T47D (cell line): Measurements from ENCODE around the gene C1QTNF4.

Experiments used
- DNase-seq, 2 experiments: peaks; one replicate each; pipeline versions ENCODE4 v3.0.0 to v3.0.0-alpha.2; 2011 to 2012; ENCODE audit warnings: low read depth in 1 of 2, low spot score in 1 of 2
- JUND ChIP-seq: IDR thresholded peaks from 2 replicates; pipeline ENCODE4 v1.6.1; 2012; ENCODE audit warnings: low read depth
- in situ Hi-C: cut with HindIII; loops from 2 replicates; pipeline ENCODE4 v1.10.0; 2016; ENCODE audit warnings: low sequenced_read_pairs, low pct_unique_long_range_greater_than_20kb

C1QTNF4 gene

GRCh38 chr11:47589977-47590861, 4.0 kb downstream of the C1QTNF4 start:
- TF ChIP-seq JUND = no peak
- no peak for DNase-seq
- in situ Hi-C loops = no loop called here

GRCh38 chr11:47589584-47589976, 4.6 kb downstream of the C1QTNF4 start:
- no peak for DNase-seq
- in situ Hi-C loops = no loop called here
- TF ChIP-seq JUND = no peak

GRCh38 chr11:47589118-47589517, 5.1 kb downstream of the C1QTNF4 start:
- no peak for DNase-seq
- in situ Hi-C loops = no loop called here
- no peak for TF ChIP-seq JUND

GRCh38 chr11:47587723-47588326, 6.4 kb downstream of the C1QTNF4 start:
- no peak for TF ChIP-seq JUND
- in situ Hi-C loops = no loop called here
- no peak for DNase-seq

GRCh38 chr11:47587039-47587716, 7.0 kb downstream of the C1QTNF4 start:
- in situ Hi-C loops = no loop called here
- no peak for DNase-seq
- no peak for TF ChIP-seq JUND

GRCh38 chr11:47586098-47586855, 7.9 kb downstream of the C1QTNF4 start, which contains the start of gene FAM180B:
TSS of gene FAM180B (plus strand) at chr11:47586678. CDS start at chr11:47586769, 91 bp downstream.
- no peak for TF ChIP-seq JUND
- in situ Hi-C loops = no loop called here
- no peak for DNase-seq

GRCh38 chr11:47583844-47584243, 10.4 kb downstream of the C1QTNF4 start:
- in situ Hi-C loops = no loop called here
- no peak for DNase-seq
- no peak for TF ChIP-seq JUND

GRCh38 chr11:47578524-47579494, 15.4 kb downstream of the C1QTNF4 start, which contains the start of the genes KBTBD4 and NDUFS3:
TSS of gene KBTBD4 (minus strand) at chr11:47578970. CDS start at chr11:47578951, 19 bp downstream.
TSS of gene NDUFS3 (plus strand) at chr11:47579074. CDS start at chr11:47579092, 18 bp downstream.
- TF ChIP-seq JUND = no peak
- in situ Hi-C loops = no loop called here
- DNase-seq = peak; percentile 86 to 96

- peak; percentile 90 for TF ChIP-seq JUND
- peak; percentile 76 to 91 for DNase-seq
- in situ Hi-C loops = no loop called here
These were observed 16.7 kb downstream of the C1QTNF4 start for GRCh38 chr11:47577460-47578041.

GRCh38 chr11:47573321-47573720, 20.9 kb downstream of the C1QTNF4 start:
- in situ Hi-C loops = no loop called here
- TF ChIP-seq JUND = no peak
- no peak for DNase-seq

- DNase-seq = peak in 1 of 2 experiments; percentile 54
- in situ Hi-C loops = no loop called here
These were observed 21.4 kb downstream of the C1QTNF4 start for GRCh38 chr11:47572715-47573255.

More at GRCh38 chr11:47572715-47573255, 21.4 kb downstream of the C1QTNF4 start:
- TF ChIP-seq JUND = 0 out of 2 replicates have a peak, but pooled peaks have one; percentile 7
